HCT116 (cell line): ENCODE results near the gene RRAGD. TPM values are rescaled to one million over a fixed set of nuclear protein-coding genes. Genes with fewer than 3 reads are reported as not detected.

Source experiments
- ATAC-seq: fragments of 200-7000 bp; cut with Tn5 transposase; 2 replicates; pipeline ENCODE4 v1.9.1; 2020; ENCODE audit warnings: mild to moderate bottlenecking, moderate library complexity
- BruUV-seq: library from RNA; stranded (reverse); fragments of 400-500 nt; replicated peaks from 2 replicates; lab custom pipeline; 2021; lab: Mats Ljungman, UMichigan
- CTCF ChIA-PET: fragments of 300-600 bp; sonication (Branson Sonifier 250); formaldehyde crosslinking; loops from one replicate; lab custom pipeline; 2021; ENCODE audit warnings: antibody characterized with exemption; lab: Charles Lee
- POLR2A ChIA-PET: fragments of 300-600, 350-600 bp; sonication (Branson Sonifier 250); formaldehyde crosslinking; loops from one replicate; lab custom pipeline; 2021; ENCODE audit warnings: antibody characterized with exemption; lab: Charles Lee
- RAD21 ChIA-PET, 2 experiments: fragments of 300-600 bp; sonication (Branson Sonifier 250); formaldehyde crosslinking; loops; one replicate each; lab custom pipeline; 2023; ENCODE audit warnings: low total read pairs in 2 of 2; ENCODE audit not compliant: uncharacterized antibody in 2 of 2, unreplicated experiment in 2 of 2, low non-redundant PET in 1 of 2; lab: Charles Lee
- DNase-seq: peaks from one replicate; pipeline ENCODE4 v3.0.0-alpha.2; 2010; ENCODE audit warnings: low read depth, low spot score
- H2AFZ ChIP-seq: fragments of 200-600 bp; shearing (Covaris generic), sonication (generic); 2 replicates; pipeline ENCODE4 v1.6.1; 2017; ENCODE audit warnings: low read depth, mixed run types, mixed read lengths, antibody characterized with exemption, low read length; ENCODE audit not compliant: poor library complexity, severe bottlenecking
- H3K27ac ChIP-seq: 2 replicates; pipeline ENCODE4 v1.5.1; 2012; ENCODE audit warnings: low read depth, low read length
- H3K27me3 ChIP-seq: fragments of 200-600 bp; sonication (generic); 2 replicates; pipeline ENCODE4 v1.6.1; 2016; ENCODE audit warnings: mixed run types, low read length, mixed read lengths; ENCODE audit not compliant: insufficient read depth
- H3K36me3 ChIP-seq, 2 experiments: fragments of 200-500 bp in 1 of 2; fragments of 200-600 bp in 1 of 2; sonication (Bioruptor generic) in 1 of 2; sonication (generic) in 1 of 2; 2 replicates each; pipeline versions ENCODE4 v1.5.1 to v1.6.1; 2014 to 2016; ENCODE audit warnings: low read length in 2 of 2, inconsistent platforms in 1 of 2, mixed read lengths in 1 of 2, mixed run types in 1 of 2; ENCODE audit not compliant: insufficient read depth in 2 of 2, control insufficient read depth in 1 of 2
- H3K4me1 ChIP-seq, 2 experiments: fragments of 200-600 bp in 1 of 2; sonication (generic) in 1 of 2; 2 replicates each; pipeline versions ENCODE4 v1.5.1 to v1.6.1; 2012 to 2017; ENCODE audit warnings: low read length in 2 of 2, inconsistent platforms in 1 of 2, mild to moderate bottlenecking in 1 of 2, mixed read lengths in 1 of 2, mixed run types in 1 of 2, moderate library complexity in 1 of 2; ENCODE audit not compliant: insufficient read depth in 2 of 2, control insufficient read depth in 1 of 2
- H3K4me2 ChIP-seq: fragments of 200-600 bp; sonication (generic); 2 replicates; pipeline ENCODE4 v1.6.1; 2017; ENCODE audit warnings: mixed run types, low read length, mixed read lengths
- H3K4me3 ChIP-seq, 2 experiments: fragments of 200-600 bp in 1 of 2; sonication (generic) in 1 of 2; replicated peaks in 1 of 2; 2 replicates each; pipeline ENCODE4 v1.5.1; 2011 to 2016; ENCODE audit warnings: low read length in 2 of 2, control low read depth in 1 of 2, low read depth in 1 of 2, mild to moderate bottlenecking in 1 of 2, mixed read lengths in 1 of 2, mixed run types in 1 of 2
- H3K79me2 ChIP-seq: fragments of 200-600 bp; sonication (generic); 2 replicates; pipeline ENCODE4 v1.6.1; 2017; ENCODE audit warnings: mild to moderate bottlenecking, mixed run types, low read length, moderate library complexity, mixed read lengths; ENCODE audit not compliant: insufficient read depth
- H3K9ac ChIP-seq: fragments of 200-600 bp; sonication (generic); 2 replicates; pipeline ENCODE4 v1.6.1; 2016; ENCODE audit warnings: low read length, mixed read lengths
- H3K9me2 ChIP-seq: fragments of 200-600 bp; sonication (generic), shearing (Covaris generic); 2 replicates; pipeline ENCODE4 v1.6.1; 2017; ENCODE audit warnings: mixed run types, mild to moderate bottlenecking, moderate library complexity; ENCODE audit not compliant: insufficient read depth
- H3K9me3 ChIP-seq, 2 experiments: fragments of 200-500 bp in 1 of 2; fragments of 200-600 bp in 1 of 2; sonication (Bioruptor generic) in 1 of 2; sonication (generic) in 1 of 2; 2 replicates each; pipeline ENCODE4 v1.6.1; 2014 to 2017; ENCODE audit warnings: low read length in 2 of 2, mixed read lengths in 2 of 2, inconsistent platforms in 1 of 2, low read depth in 1 of 2, mild to moderate bottlenecking in 1 of 2, mixed run types in 1 of 2, moderate library complexity in 1 of 2; ENCODE audit not compliant: control insufficient read depth in 1 of 2, insufficient read depth in 1 of 2
- H4K20me1 ChIP-seq: fragments of 200-600 bp; sonication (generic), shearing (Covaris generic); 2 replicates; pipeline ENCODE4 v1.6.1; 2017; ENCODE audit warnings: mixed run types, mild to moderate bottlenecking, moderate library complexity; ENCODE audit not compliant: insufficient read depth
- CBX3 ChIP-seq: IDR thresholded peaks from 2 replicates; pipeline ENCODE4 v1.6.1; 2012; ENCODE audit warnings: low read depth
- CEBPB ChIP-seq: IDR thresholded peaks from 2 replicates; pipeline ENCODE4 v1.6.1; 2012; ENCODE audit warnings: low read depth
- EGR1 ChIP-seq: IDR thresholded peaks from 2 replicates; pipeline ENCODE4 v1.6.1; 2012; ENCODE audit warnings: low read depth
- ELF1 ChIP-seq: IDR thresholded peaks from 2 replicates; pipeline ENCODE4 v1.6.1; 2012; ENCODE audit warnings: low read depth, borderline replicate concordance
- EZH2 ChIP-seq: fragments of 200-600 bp; sonication (generic); IDR thresholded peaks from 2 replicates; pipeline ENCODE4 v1.6.1; 2017; ENCODE audit warnings: antibody characterized with exemption, mixed run types
- FOSL1 ChIP-seq: IDR thresholded peaks from 2 replicates; pipeline ENCODE4 v1.6.1; 2012; ENCODE audit warnings: low read depth
- JUND ChIP-seq: IDR thresholded peaks from 2 replicates; pipeline ENCODE4 v1.6.1; 2012
- POLR2AphosphoS5 ChIP-seq: IDR thresholded peaks from 2 replicates; pipeline ENCODE4 v1.6.1; 2011; ENCODE audit warnings: mild to moderate bottlenecking, low read depth, low read length, moderate library complexity
- RAD21 ChIP-seq: IDR thresholded peaks from 2 replicates; pipeline ENCODE4 v1.6.1; 2012; ENCODE audit warnings: low read depth, mild to moderate bottlenecking
- SIN3A ChIP-seq: IDR thresholded peaks from 2 replicates; pipeline ENCODE4 v1.6.1; 2012; ENCODE audit warnings: low read depth
- SRF ChIP-seq: IDR thresholded peaks from 2 replicates; pipeline ENCODE4 v1.6.1; 2012; ENCODE audit warnings: low read depth
- TCF7L2 ChIP-seq: IDR thresholded peaks from 2 replicates; pipeline ENCODE4 v1.7.0; 2011; ENCODE audit warnings: borderline replicate concordance, inconsistent platforms; ENCODE audit not compliant: insufficient read depth, insufficient read length; ENCODE audit errors: extremely low read depth
- ZFX ChIP-seq: fragments of 450-650 bp; IDR thresholded peaks from 2 replicates; pipeline ENCODE4 v1.6.1; 2017
- ZNF274 ChIP-seq: fragments of 200-500 bp; sonication (Bioruptor generic); IDR thresholded peaks from 2 replicates; pipeline ENCODE4 v1.6.1; 2014; ENCODE audit warnings: mild to moderate bottlenecking, low read depth, low read length, inconsistent platforms
- intact Hi-C: fragments of 100-400 bp; cut with micrococcal nuclease; formaldehyde crosslinking; loops from 2 replicates; pipeline ENCODE4 v1.10.0; 2022
- total RNA-seq: library from RNA; stranded (reverse); gene quantifications from one replicate; pipeline ENCODE4 v1.2.1, GENCODE V29; 2021; ENCODE audit not compliant: unreplicated experiment
- TF ChIP-seq, protein P1 (sequence below), 3 experiments: fragments of 200-600 bp in 1 of 3; sonication (generic) in 1 of 3; IDR thresholded peaks in 2 of 3; conservative IDR thresholded peaks in 1 of 3; 2 replicates each; pipeline ENCODE4 v1.5.1; 2012 to 2017; ENCODE audit warnings: low read depth in 2 of 3, low read length in 2 of 3, antibody characterized with exemption in 1 of 3, borderline replicate concordance in 1 of 3, control low read depth in 1 of 3, mild to moderate bottlenecking in 1 of 3, mixed read lengths in 1 of 3, mixed run types in 1 of 3, moderate library complexity in 1 of 3; ENCODE audit not compliant: insufficient read depth in 1 of 3
- TF ChIP-seq, protein P2 (sequence below): IDR thresholded peaks from 2 replicates; pipeline ENCODE4 v1.6.1; 2012
- TF ChIP-seq, protein P3 (sequence below): IDR thresholded peaks from 2 replicates; pipeline ENCODE4 v1.6.1; 2011; ENCODE audit warnings: mild to moderate bottlenecking, low read length, moderate library complexity; ENCODE audit not compliant: insufficient replicate concordance; ENCODE audit errors: extremely low read depth
- TF ChIP-seq, protein P4 (sequence below): IDR thresholded peaks from 2 replicates; pipeline ENCODE4 v1.6.1; 2012
- TF ChIP-seq, protein P5 (sequence below): IDR thresholded peaks from 2 replicates; pipeline ENCODE4 v1.6.1; 2012; ENCODE audit warnings: low read depth

The RRAGD gene
- total RNA-seq, 1 experiment from 2014 or later: 15.9 TPM

DNA sequence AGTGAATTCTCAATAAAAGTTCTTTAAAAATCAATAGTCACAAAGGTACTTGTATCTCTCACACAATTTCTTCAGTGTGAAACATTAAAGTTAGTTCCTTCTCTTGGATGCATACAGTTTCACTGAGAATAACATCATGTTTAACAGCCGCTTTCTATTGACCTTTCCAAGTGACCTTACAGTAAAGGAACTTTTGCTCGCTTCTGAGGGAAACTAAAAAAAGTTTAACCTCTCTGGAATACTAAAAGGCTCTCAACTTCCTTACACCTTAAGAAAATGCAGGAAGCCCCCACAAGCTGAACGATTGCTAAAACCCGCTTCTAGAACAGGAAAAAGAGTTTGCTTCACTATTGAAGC is 1.3 kb downstream of the RRAGD start:
- H3K27me3 ChIP-seq: no peaks in the 10 kb centered on the region
- DNase-seq (no peak), ATAC-seq (no peak)
- RAD21 ChIA-PET: no interaction called here
- H2AFZ ChIP-seq: no peak overlapping the region
- TF ChIP-seq, protein P1, sequence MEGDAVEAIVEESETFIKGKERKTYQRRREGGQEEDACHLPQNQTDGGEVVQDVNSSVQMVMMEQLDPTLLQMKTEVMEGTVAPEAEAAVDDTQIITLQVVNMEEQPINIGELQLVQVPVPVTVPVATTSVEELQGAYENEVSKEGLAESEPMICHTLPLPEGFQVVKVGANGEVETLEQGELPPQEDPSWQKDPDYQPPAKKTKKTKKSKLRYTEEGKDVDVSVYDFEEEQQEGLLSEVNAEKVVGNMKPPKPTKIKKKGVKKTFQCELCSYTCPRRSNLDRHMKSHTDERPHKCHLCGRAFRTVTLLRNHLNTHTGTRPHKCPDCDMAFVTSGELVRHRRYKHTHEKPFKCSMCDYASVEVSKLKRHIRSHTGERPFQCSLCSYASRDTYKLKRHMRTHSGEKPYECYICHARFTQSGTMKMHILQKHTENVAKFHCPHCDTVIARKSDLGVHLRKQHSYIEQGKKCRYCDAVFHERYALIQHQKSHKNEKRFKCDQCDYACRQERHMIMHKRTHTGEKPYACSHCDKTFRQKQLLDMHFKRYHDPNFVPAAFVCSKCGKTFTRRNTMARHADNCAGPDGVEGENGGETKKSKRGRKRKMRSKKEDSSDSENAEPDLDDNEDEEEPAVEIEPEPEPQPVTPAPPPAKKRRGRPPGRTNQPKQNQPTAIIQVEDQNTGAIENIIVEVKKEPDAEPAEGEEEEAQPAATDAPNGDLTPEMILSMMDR (IDR thresholded peaks at IDR 0.05 in 2 of 3, conservative IDR thresholded peaks at IDR 0.05 in 1 of 3; ENCODE audit: borderline replicate concordance in 1 of 3, insufficient read depth in 1 of 3, low read depth in 2 of 3, low read length in 2 of 3): no peak
- TF ChIP-seq, protein P2, sequence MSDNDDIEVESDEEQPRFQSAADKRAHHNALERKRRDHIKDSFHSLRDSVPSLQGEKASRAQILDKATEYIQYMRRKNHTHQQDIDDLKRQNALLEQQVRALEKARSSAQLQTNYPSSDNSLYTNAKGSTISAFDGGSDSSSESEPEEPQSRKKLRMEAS: no peak
- TF ChIP-seq, protein P3, sequence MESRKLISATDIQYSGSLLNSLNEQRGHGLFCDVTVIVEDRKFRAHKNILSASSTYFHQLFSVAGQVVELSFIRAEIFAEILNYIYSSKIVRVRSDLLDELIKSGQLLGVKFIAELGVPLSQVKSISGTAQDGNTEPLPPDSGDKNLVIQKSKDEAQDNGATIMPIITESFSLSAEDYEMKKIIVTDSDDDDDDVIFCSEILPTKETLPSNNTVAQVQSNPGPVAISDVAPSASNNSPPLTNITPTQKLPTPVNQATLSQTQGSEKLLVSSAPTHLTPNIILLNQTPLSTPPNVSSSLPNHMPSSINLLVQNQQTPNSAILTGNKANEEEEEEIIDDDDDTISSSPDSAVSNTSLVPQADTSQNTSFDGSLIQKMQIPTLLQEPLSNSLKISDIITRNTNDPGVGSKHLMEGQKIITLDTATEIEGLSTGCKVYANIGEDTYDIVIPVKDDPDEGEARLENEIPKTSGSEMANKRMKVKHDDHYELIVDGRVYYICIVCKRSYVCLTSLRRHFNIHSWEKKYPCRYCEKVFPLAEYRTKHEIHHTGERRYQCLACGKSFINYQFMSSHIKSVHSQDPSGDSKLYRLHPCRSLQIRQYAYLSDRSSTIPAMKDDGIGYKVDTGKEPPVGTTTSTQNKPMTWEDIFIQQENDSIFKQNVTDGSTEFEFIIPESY: no peak
- no peak for TF ChIP-seq POLR2AphosphoS5
- TF ChIP-seq FOSL1: no peak
- TF ChIP-seq CEBPB: no peak
- no peak for TF ChIP-seq EZH2
- TF ChIP-seq TCF7L2: no peak
- TF ChIP-seq, protein P4, sequence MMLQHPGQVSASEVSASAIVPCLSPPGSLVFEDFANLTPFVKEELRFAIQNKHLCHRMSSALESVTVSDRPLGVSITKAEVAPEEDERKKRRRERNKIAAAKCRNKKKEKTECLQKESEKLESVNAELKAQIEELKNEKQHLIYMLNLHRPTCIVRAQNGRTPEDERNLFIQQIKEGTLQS: no peak
- TF ChIP-seq ELF1: no peak
- no peak for TF ChIP-seq ZFX
- TF ChIP-seq RAD21: no peak
- no peak for TF ChIP-seq SIN3A
- TF ChIP-seq, protein P5, sequence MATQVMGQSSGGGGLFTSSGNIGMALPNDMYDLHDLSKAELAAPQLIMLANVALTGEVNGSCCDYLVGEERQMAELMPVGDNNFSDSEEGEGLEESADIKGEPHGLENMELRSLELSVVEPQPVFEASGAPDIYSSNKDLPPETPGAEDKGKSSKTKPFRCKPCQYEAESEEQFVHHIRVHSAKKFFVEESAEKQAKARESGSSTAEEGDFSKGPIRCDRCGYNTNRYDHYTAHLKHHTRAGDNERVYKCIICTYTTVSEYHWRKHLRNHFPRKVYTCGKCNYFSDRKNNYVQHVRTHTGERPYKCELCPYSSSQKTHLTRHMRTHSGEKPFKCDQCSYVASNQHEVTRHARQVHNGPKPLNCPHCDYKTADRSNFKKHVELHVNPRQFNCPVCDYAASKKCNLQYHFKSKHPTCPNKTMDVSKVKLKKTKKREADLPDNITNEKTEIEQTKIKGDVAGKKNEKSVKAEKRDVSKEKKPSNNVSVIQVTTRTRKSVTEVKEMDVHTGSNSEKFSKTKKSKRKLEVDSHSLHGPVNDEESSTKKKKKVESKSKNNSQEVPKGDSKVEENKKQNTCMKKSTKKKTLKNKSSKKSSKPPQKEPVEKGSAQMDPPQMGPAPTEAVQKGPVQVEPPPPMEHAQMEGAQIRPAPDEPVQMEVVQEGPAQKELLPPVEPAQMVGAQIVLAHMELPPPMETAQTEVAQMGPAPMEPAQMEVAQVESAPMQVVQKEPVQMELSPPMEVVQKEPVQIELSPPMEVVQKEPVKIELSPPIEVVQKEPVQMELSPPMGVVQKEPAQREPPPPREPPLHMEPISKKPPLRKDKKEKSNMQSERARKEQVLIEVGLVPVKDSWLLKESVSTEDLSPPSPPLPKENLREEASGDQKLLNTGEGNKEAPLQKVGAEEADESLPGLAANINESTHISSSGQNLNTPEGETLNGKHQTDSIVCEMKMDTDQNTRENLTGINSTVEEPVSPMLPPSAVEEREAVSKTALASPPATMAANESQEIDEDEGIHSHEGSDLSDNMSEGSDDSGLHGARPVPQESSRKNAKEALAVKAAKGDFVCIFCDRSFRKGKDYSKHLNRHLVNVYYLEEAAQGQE: no peak
- no peak for TF ChIP-seq ZNF274
- no peak for TF ChIP-seq SRF
- TF ChIP-seq JUND: no peak
- TF ChIP-seq EGR1: no peak
- no peak for TF ChIP-seq CBX3
- H3K79me2 ChIP-seq: 0 out of 2 replicates have a peak, but pooled peaks cover 3% of the 10 kb centered on the region
- CTCF ChIA-PET: no interaction called here
- no TSS peak for BruUV-seq
- no peak overlapping the region for H3K27ac ChIP-seq
- H3K4me1 ChIP-seq: peaks cover 10 to 20% of the 10 kb centered on the region in 2 experiments; a peak in 3 of 4 replicates
- intact Hi-C loops: no loop called here
- POLR2A ChIA-PET: no interaction called here
- no peaks in the 10 kb centered on the region for H3K9me3 ChIP-seq
- H3K9ac ChIP-seq: no peak overlapping the region
- H3K4me2 ChIP-seq: peak overlapping the region; percentile 92; the same call in 1 of the 2 replicates
- no peaks in the 10 kb centered on the region for H3K9me2 ChIP-seq
- no peaks in the 10 kb centered on the region for H4K20me1 ChIP-seq
- H3K36me3 ChIP-seq: no peaks in the 10 kb centered on the region
- H3K4me3 ChIP-seq: peak overlapping the region in 1 of 2 experiments; percentile 64; a peak in 1 of 4 replicates
